Activated CD4-positive, alpha-beta memory T cell treated with anti-CD3 and anti-CD28 coated beads, Interleukin-2, amount 10 ng/mL, durations not matched to agents 7 days and 5 days (primary cell): Measurements from ENCODE around the gene FTCDNL1. TPM values are rescaled to one million over a fixed set of nuclear protein-coding genes. Genes with fewer than 3 reads are reported as not detected.

ENCODE experiments used
- total RNA-seq, 2 experiments: library from RNA; stranded (reverse); gene quantifications; one replicate each; pipeline ENCODE4 v1.2.3, GENCODE V29; 2021

Gene FTCDNL1
- total RNA-seq, 2 experiments from 2014 or later, result 0.86 to 1.3 TPM

Other genes starting within 250 kb of the FTCDNL1 start
- 10 to 100 TPM; 19.2 to 20.1 TPM for gene C2orf69, start 60.1 kb upstream of the FTCDNL1 start, total RNA-seq
- gene TYW5, start 104.3 kb upstream of the FTCDNL1 start, total RNA-seq, result 10 to 100 TPM in 1 of 2 experiments, 1 to 10 TPM in 1; 9.9 to 11.2 TPM
- 10 to 100 TPM; 17.9 to 19.5 TPM for gene MAIP1, start 104.4 kb upstream of the FTCDNL1 start, total RNA-seq